LNCAP (cell line): ENCODE results near the gene OR5H15.

Source experiments
- CTCF ChIP-seq: fragments of 450-650 bp; IDR thresholded peaks from 2 replicates; pipeline ENCODE4 v1.5.1; 2017; ENCODE audit warnings: mild to moderate bottlenecking

The OR5H15 gene

GRCh38 chr3:98215051-98215450, 48.6 kb downstream of the OR5H15 start:
- TF ChIP-seq CTCF: no peak
